Activated T-cell treated with anti-CD3 and anti-CD28 coated beads for 48 hours (primary cell): Measurements from ENCODE around the gene ZBTB38.

ENCODE experiments used
- DNase-seq: peaks from one replicate; pipeline ENCODE4 v3.0.0-alpha.2; 2020; ENCODE audit warnings: low read depth

The ZBTB38 gene

DNA sequence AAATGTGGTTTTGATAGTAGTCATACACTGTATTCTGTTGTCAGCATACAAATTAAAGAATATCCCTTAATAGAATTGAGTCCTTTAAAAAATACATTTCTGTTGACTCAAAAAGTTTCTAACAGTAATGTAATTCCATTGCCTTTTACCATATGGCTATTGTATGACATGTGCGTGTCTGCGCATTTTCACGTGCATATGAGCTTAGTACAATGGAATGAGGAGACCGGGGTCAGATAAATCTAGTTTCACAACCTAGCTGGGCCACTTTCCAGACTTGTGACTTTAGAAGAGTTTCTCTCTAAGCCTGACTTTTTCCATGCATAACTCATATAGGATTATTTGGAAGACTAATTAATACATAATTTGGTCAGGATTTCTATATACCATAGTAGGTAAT, 38.7 kb downstream of the ZBTB38 start:
- DNase-seq: no peak

DNA sequence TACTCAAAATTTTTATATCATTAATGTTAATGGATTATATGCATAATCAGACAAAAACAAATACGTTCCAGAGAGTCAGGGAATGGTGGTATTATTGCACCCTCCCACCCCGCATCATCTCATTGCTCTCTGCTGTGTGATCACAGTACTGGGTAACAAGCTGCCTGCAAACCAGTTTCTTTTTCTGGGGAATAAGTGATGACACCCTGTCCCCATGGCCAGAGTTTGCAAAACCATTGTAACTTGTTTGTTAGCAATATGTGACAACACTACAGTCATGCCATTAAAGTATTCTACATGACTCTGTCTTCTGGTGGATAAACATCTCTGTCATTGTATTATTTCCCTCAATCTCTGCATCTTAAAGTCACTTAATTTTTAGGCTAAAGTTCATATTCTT, 39.5 kb downstream of the ZBTB38 start:
- no peak for DNase-seq

DNA sequence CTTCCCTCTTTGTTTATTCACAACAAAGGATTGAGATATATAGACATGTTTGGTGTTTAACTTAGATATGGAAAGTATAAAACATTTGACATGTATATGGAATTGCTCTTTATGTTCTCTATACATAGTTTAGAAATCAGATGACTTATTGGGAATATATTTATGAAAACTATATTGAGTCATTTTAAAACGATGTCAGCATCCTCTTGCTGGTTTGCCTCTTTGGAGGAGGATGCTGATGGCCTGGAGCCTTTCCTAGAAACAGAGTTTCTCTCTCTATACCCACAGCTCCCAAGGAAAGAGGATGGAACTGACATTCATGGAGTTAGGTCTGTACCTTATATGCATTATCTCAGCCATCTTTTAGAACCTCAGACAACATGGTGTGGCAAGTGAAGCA, 40.3 kb downstream of the ZBTB38 start:
- no peak for DNase-seq

DNA sequence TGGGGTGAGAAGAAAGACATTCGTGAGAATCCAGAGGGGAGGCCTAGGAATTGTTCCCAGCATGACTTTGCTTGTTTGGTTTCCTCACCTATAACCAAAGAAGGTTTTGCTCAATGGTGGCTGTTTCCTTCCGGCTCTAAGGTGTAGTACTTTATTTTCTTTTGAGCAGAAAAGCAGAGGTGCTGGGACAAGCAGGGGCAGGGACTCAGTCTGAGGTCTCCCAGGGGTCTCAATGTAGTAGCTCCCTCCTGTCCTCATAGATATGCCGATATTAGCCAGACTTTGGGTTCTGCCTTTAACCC, 41.6 kb downstream of the ZBTB38 start:
- DNase-seq: no peak

DNA sequence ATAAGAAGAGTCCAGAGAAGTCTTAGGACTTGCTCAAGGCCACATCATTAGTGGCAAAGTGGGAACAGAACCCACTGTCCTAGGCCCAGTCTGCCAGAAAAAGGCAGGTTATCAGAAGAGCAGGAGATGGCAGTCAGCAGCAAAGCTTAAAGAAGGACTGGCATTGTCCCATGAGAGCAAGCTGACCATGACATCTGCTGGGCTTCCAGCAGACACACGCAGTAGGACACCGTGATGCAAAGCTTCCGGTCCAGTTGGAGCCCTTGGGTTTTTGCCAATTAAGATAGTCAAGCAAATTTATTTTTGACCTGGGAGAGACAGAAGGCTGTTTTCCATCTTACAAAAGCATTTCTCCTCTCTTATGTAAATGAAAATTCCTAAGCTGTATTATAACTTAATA, 42.1 kb downstream of the ZBTB38 start:
- no peak for DNase-seq

DNA sequence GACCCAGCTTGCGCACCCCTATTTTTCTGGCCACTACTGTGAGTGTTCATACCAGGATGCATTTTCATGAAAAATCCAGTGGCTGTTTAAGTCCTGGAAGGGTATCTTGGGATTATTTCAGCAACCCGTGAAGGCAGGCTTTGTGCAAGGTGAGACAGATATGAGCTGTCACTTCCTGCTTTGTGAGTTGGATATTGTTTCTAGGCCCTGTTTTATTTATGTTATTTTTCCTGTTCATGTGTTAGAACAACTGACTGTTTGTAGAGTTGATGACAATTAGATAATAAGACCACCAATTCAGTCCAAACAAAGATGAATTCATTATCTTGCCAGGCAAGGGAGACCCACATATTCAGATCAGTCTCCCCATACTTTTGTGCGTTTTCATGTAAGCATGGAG, 42.5 kb downstream of the ZBTB38 start:
- DNase-seq: no peak

DNA sequence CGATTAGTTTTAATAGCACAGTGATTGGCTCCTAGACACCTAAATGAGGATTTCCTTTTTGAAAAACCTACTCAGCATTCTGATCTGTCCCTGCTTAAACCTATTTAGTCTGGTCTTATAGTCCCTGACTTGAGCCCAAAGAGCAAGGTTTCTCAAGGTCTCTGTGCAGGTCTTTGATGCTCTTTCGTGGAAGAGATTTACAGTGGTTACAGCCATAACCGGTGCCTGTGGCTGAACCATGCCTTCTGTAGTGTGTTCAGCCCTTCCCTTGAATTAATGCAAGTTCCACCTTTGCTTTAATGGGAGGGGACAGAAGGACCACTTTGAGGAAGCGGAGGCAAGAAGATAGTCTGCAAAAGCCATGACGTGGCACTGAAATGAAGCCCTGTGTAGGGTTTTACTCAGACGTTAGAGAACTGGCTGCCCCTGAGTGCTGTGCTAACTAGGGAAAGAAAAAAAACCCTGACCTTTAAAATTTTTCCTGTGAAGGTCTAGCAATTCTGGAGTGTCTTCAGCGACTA, 43.0 kb downstream of the ZBTB38 start:
- no peak for DNase-seq

DNA sequence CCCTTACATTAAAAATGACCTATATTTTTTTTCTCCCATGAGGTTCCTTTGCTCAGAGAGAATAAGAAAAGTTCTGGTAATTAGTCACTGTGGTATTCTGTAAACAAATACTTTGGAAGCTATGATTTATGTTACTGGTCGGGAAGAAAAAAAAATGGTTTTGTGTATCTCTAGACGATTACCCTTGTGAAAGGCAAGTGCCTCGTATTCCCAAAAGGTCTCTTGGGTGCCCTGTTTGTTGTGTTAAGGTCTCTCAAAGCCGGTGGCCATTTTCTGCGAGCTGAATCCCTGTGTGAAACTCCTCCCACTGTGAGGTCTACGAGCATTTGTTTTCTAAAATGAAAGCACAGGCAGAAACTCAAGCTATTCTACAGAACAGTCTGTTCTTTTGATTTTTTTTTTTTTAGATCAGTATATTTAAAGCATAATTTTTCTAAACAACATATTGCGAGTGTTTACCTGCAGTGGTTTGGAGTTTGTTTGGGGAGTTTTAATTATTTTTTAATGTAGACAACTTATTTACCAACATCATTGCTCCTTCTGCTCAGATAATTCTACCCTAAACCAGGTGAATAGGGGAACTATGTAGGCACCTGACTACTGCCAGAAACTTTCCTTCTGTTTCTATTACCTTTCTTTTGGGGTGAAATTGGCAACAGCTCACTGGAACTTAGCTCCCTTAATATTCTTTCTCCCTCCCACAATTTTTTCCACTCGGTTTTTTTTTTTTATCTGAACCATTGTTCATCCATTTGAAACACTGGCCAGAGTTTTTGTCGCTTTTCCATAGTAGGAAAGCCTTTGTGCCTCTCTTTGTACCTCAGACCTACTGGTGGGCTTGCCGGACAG, 44.0 kb downstream of the ZBTB38 start:
- DNase-seq: no peak

DNA sequence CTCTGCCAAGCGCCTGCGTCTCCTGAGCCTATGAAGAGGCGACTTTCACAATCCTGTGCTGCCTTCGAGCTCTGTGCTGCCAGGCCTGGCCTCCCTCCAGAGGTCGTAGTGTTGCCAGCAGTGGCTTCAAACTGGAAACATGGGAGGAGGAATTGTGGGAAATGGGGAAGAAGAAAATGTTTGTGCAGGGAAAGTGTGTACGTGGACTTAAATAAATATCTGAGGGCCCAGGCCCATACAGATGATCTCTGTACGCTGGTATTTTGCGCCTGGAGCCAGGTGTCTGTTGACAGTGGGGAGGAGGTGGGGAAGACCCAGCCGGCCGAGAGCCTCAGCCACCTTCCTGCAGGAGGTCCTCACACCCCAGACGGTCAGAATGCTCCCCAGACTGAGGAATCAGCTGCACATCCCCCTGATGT, 44.6 kb downstream of the ZBTB38 start:
- no peak for DNase-seq

DNA sequence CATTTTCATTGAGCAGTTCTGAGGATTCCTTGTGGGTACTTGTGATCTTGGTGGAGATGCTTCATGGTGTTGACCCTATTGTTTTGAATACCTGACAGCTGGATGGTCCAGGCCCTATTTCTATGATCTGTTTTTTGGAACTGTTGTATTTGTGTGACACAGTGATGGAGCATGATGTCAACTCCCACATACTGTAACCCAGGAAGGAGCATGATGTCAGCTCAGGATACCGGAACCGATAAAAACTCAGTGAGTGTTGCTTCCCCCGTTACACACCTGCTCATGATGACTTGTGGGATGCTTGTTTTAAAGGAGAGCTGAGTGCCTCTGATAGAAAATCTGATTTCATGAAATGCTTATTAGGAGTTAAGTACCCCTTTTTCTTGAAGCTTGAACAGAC, 45.1 kb downstream of the ZBTB38 start:
- no peak for DNase-seq

DNA sequence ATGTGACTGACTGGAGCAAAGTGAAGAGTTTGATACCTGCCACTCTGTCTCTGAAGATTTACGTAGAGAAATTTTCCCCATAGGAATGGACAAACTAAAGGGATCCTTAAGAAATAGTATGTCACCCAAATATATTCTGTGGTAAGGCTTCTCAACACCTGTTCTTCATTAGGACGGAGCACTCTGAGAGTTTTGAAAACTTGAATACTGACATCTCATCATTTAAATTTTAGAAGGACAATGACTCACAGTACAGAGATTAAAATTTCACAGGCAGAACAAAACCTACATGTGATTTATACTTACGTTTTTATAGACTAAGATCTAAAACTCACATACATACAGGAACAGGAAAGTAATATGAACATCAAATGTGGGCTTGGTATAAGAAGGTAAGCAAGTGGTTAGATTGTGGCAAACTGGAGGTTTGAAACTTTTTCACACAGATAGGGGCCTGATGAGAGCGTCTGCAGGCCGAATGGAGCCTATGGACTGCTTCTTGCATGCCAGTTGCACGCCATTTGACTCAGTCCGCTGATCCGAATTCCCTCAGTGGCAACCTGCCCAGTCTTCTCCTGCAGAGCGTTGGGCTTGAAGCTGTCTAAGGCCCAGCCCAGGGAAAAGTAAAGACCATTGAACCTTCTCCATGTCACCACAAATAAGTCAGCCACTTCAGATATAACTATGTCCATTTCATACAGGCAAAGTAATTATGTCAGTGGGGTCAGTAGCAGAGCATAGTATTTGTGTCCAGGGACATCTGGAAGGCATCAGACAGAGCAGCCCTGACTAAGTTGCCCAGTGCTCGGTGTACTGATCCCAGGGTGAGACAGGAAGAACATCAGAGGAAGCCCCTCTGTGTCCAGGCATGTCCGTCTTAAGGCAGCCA, 45.7 kb downstream of the ZBTB38 start:
- no peak for DNase-seq

DNA sequence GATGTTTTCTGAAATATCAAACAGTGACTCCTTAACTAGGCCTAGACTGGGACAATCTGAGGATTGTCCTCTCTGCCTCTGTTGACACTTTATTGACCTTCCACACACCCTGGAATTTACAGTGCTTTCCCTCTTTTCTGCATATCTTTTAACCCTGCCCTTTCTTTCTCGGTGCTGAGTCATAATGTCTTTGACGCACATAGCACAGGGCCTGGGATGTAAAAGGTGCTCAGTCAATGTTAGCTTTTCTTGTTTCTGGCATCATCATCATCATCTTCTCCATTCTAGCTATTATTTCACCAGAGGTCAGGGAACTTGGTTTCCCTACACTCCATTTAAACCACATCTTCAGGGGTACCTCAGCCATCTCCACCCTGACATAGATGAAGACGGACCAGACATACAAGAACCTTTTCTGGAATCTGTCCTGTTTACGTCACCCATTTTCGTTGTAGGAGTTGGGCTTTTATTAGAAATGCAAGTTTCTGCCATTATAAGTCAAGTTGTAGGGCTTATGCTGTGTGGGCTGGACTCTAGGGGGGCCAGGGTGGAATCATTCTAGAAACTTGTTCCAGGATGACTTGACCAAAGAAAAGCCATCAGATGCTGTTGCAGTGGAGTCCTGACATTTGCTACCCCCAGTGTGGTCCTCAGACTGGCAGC, 46.6 kb downstream of the ZBTB38 start:
- DNase-seq: no peak

DNA sequence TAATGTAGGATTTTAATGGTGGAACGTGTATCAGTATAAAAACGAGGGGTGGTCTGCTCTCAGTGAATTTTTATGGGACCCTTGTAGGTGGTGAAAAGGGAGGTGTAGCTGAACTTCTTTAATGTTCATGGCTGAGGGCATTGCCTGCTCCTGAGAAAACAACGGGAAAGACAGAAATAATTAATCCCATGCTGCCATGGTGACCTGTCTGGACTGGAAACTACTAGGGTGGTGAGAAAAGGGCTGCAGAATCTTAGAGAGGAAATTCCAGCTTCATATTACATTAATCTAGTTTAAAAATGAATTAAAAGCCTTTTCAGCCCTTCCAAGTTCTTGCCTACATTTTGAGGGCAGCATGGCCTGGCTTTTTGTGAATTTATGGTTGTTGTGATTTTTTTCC, 47.6 kb downstream of the ZBTB38 start:
- DNase-seq: no peak
